Pulmonary artery endothelial cell (primary cell): Measurements from ENCODE around the gene ARHGAP21. TPM values are rescaled to one million over a fixed set of nuclear protein-coding genes. Genes with fewer than 3 reads are reported as not detected.
"Not testable (repeated sequence)": the region's sequence is repeated elsewhere in the genome, so short reads cannot be mapped to it uniquely, and the experiment has no call there.

Experiments used
- DNase-seq: peaks from one replicate; pipeline ENCODE4 v3.0.0-alpha.2; 2011; ENCODE audit warnings: low read depth, low spot score
- total RNA-seq: library from RNA; depleted of rRNA; stranded (reverse); fragments of >200 nt; gene quantifications from 2 replicates; pipeline ENCODE4 v1.2.3, GENCODE V29; 2014

Gene ARHGAP21
- total RNA-seq, 1 donor from 2014 or later: 62.2 TPM

DNA sequence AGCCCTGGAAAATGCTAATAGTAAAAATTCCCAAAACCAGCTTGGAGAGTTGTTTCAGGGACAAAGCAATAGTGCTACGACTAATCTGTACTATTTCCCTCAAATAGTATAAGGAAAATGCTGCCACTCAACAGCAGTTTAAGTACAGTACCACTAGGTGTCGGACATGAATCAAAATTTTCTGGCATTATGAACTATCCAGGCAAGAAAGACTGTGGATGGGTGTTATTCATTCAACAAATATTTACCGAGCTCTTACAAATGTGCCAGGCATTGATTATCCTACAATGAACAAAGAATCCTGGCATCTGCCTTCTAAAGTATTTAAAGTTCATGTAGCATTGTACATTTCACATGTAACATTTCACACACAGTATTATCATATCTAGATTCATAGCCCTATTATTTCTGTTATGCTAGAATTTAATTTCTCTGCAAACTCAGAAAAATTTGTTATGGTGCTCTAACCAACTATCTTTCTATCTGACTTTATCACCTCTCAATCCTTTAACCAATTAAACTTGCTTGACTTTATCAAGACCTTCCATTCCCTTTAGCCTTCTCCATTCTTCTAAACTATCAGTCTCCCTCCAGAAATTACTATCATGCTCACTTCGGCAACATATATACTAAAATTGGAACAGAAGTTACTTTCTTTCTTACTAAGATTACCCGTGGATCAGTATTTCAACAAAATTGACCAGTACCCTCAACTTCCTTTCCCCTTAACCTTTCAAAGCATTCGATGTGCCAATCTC is 80.6 kb downstream of the ARHGAP21 start:
- DNase-seq: peak; percentile 32

DNA sequence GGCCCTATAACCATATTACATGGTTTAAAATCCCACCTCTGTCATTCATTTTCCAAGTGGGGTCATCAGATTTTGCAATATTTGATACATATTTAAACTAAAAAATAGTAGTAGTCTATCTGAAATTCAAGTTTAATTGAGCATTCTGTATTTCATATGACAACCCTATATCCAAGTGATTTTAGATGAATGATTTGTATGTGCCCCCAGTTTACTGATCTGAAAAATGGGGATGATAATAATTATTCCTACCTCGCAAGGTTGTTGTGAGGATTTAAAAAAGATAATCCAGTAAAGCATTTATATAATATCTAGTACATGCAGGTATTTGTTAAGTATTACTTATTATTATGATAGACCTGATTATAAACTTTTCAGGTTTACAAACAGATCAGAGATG is 84.6 kb downstream of the ARHGAP21 start:
- no peak for DNase-seq

DNA sequence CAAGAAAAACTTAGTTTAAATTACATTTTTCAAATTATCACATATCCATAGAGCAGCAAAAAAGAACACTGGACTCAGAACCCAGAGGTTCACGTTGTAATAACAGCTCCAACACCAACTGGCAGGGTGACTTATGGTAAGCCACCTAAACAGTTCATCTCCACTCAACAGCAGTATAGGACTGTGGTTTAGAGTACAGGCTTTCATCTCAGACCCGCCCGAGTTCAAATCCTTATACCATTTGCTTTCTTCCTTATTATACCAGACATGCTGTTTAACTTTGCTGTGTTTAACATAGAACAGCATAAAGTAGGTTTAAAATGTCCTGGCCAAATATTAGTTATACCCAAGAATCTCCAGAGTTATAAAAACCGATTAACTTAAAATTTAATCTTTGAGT is 97.9 kb downstream of the ARHGAP21 start:
- DNase-seq: no peak

DNA sequence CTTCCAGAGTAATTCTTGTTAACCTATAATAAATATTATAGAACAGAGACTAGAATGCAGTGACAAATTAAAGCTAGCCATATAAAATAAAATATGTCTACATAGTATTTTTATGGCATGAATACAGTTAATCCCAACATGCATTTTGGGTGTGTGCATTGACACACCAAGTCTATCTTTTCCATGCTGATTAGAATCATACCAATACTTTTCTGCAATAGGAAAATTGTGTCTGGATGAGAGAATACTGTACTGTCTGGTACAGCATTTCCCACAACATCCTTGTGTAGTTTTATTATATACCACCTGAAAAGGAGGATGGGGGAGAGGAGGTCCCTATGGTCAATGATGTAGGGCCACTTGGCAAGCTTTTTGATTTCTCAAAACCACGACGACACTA is 100.3 kb downstream of the ARHGAP21 start:
- no peak for DNase-seq

DNA sequence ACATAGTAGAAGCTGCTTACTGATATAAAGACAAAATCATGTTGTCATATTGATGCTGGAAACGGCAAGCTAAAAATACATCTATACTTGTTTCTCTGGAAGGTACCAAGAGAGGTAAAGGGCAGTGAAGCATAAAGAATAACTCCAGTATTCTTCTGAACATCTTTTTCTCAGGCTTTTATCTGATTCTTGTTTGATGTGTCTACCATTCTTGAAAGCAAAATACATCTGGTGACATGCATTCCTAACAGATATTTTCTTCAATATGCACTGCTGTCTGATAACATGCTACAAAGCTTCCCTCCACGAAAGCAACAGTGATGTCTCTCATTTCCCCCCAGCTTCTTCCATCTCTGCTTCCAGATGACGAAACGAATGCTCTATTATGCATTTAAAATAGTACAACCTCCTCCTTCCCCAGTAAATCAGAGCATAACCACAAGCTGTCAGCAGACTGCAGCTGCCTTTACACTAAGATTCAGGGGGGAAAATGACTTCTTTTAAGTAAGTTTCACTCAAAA is 100.8 kb downstream of the ARHGAP21 start:
- DNase-seq: no peak

DNA sequence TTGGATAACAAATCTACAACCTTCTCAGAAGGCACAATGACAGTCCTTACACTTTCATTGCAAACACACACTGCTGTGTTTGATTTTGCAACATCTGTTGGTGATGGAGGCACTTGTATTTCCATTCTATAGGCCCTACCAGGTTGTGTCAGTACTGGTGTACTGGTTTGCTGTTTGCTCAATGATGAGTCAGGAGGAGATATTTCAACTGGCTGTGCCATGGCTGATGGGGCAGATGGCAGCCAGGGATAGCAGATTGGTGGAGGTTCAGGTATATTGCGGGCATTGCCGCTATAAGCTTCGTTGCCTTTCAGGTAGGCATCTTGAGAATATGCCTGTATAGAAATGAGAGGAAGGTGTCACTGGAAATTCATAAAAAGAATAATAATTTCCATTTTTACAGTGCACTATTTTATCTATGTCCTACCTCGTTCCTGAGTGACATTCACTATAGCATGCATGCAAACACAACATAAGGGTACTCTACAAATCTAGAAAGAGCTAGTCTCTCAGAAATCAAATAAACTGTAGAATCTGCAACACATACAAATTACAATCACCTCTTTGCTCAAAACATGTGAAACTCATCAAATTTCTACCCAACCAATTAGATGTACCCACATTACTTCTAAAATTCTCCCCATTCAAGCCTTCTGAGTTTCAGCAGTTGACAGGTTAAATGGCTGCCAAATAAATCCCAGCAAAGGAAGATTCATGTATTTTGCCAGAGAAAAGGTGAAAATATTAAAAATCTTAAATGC is 102.5 kb downstream of the ARHGAP21 start:
- DNase-seq: not testable (repeated sequence)

DNA sequence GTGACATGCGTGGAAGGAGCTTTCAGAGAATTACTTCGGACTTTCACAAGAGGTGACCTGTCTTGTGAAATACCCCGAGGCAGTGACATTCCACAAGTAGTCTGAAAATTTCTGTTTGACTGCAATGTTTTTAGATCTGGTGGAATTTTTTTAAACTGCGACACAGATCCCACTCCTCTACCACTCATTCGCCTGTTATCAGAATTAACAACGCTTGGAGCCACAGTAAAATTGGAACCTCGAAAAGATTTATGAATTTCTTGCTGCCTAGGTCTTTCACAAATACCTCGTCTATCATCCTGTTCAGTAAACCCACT is 103.7 kb downstream of the ARHGAP21 start:
- not testable (repeated sequence) for DNase-seq

DNA sequence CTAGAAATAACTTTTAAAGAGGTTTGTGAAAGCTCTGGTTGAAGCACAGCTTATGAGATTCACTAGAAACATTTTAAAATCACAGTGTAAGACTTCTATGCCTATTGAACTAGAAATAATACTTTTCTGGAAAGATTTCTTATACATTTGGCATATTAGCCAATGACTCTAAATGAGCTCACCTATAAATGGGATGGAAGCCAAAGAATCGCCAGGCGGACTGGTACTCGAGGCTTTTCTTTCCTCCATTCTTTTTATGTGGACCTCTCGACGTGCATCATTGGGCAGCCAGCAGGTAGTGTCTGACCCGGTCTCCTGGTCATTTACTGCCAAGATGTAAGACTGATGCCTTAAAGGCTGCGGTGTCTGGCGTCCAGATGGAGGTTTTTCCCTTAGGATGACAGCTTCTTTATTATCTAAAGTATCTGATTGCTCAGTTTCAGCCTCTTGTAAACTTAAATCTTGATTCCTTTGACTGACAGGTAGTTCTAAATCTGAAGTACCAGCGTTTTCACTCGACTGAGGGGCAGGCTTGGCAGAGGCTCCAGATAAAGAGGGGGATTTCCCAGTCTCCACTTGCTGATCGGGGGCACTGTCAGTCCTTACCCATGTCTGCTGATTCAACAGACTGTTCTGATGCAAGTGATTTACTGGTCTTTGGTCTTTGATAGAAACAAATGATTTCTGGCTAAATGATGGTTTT is 104.2 kb downstream of the ARHGAP21 start:
- not testable (repeated sequence) for DNase-seq

DNA sequence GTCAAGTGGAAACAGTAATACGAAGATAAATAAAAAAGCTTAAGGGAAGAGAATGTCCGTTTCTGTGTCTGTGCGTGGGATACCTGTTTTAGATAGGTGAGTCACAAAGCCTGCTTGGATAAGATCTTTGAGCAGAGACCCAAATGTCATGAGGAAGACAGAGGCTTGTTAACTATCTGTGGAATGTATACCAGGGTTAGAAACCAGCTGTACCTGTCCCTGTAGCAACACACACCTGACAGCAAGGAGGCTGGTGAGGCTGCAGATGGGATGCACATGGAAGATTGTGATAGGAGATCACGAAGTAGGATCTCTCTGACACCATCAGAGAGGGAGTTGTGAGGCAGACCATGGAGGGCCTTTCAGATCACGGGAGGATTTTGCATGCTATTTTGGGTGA is 105.3 kb downstream of the ARHGAP21 start:
- no peak for DNase-seq

DNA sequence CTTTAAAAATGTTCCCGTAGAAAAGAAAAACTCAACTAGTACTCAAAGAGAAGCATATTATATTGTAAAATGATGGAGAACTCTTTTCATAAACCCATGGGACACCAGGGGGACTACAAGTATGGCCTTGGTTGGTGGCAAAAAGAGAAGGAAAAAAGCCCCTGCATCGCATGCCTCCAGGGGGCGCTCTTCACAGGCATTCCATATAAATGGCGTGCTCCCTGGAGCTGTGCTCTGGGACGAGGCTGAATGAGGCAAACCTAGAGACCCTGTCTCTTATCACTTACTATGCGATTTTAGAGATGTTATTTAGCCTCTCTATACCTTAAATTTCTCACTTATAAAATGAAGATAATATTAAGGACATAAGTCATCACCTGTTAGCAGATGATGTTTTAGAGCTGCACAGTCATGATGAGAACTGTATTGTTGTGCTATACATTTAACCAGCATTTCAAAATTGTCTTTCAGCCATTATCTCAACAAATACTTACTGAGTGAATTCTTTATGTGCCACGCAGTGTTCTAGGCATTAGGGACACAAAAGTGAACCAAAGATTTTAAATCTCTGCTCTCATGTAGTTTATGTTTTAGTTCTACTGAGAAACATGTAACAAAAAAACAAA is 105.8 kb downstream of the ARHGAP21 start:
- DNase-seq: peak; percentile 10

DNA sequence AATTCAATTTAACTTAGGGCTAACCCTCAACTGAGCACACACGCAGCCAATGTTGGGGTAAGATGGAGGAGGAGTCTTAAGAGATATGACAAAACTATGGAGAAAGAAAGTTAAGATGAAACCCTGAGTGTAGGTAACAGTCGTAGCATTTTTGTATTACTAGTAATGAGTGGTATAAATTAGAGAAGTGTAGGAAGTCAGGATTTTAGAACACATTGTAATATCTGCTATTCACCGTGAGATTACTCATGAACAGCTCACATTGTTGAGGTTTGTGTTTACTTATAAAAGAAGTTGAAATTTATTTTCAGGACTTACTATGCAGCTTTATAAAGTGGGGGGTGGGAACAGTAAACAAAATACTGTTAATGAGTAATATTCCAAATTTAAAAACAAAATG is 107.2 kb downstream of the ARHGAP21 start:
- no peak for DNase-seq

DNA sequence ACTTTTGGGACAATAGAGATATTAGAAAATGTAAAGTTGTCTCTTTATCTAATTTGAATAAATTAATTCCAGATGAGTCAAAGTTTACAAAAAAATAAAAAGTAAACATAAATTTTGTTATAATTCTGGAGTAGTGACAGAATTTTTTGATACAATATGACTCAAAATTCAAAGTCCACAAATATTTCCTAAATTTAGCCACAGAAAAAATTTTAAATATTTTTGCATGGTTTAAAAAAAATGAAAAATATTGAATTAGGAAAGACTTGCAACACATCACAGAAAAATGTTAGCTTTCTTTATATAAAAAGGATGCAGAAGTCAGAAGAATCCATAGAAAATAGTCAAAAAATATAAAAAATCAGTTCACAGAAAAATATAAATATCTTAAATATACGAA is 117.7 kb downstream of the ARHGAP21 start:
- DNase-seq: no peak

DNA sequence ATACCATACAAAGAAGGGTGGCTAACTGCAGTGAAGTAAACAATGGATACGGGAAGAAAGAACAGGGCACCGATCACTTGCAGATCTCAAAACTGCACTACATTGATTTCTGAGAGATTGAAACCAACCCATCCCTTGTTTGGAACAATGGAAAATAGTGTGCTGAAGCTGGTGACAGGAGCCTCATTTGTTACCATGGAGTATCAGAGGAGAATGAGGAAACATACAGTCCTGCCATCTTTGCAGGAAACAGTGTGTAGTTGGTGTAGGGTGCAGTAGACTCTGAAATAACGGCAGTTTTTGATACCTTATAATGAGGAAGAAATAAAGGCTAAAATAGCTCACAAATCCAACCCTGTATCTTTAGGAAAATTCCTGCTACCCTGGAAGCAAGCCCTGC is 118.5 kb downstream of the ARHGAP21 start:
- no peak for DNase-seq

DNA sequence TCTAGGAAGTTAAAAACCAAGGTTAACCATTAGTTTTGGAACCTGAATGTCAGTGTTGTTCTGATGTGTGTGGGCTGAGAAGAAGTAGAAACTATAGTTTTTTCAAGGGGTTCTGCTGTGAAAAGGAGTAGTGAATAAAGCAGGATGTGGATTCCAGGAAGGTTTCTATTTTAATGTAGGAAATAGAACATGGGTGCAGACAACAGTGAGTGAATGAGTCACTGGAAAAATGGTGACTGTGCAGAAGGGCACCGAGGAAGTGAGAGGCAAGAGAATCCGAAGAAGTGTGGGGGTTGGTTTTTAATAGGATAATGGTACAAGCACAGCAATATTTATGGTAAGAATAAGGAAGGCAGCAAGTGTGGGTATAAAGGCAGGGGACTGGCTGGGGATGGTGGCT is 120.4 kb downstream of the ARHGAP21 start:
- DNase-seq: no peak

DNA sequence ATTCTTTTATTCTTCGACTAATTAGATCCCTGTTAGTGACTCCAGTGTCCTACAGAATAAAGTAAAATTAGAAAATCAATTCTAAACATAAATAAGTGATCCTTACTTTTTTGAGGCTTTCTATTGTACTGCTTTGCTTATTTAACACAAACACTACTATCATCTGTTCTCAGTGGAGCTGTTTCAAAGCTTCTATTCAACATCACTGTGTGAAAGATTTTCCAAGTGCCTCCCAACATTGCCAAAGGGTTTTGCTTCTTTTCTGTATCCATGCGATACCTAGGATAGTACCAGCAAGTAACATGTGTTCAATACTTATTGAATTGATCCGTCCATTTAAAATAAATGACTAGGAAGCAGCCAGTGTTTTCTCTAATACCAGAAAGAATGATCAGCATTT is 125.7 kb downstream of the ARHGAP21 start:
- no peak for DNase-seq

DNA sequence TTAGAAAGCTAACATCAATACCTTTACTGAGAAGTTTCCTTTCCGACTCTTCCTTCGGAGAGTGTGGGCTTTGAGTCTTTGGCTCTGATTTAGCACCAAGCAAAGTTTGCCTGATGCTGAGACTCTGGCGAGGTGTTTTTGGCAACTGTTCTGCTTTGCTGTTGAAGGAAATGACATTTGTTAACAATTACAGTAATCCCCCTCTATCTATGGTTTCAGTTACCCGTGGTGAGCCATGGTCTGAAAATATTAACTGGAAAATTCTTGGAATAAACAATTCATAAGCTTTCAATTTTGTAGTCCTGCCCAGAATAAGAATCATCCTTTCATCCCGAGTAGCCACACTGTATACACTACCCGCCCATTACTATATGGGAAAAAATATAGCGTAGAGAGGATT is 126.3 kb downstream of the ARHGAP21 start:
- DNase-seq: no peak

DNA sequence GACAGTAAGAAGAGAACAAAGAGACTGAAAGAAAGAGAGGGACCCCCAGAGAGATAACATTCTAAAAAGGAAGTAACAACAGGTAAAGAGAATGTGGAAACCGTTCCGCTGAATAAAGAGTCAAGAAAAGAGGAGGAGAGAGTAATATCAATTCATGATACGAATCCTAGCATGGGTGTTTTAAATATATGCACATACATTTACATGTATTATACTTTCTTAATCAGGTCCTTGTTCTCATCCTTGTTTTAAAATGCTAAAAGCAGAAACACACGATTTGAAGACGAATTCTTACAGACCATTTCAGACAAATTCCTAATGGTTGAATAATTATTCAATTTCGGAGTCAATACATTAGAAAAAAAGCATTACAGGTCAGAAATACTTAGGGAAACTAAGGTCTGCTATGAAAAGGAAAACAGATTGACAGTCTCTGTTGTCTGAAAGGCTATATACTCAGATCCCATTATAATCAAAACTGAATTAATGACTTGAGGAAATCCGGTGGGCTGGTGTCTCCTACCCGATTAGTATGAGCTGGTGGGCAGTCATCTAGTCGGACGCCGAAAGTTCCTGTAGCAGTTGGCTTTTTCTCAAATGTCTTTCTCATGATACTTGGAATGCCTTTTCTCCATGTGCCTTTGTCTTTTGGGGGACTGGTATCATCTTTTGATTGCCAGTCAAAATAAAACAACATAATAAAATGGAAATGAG is 127.3 kb downstream of the ARHGAP21 start:
- no peak for DNase-seq

DNA sequence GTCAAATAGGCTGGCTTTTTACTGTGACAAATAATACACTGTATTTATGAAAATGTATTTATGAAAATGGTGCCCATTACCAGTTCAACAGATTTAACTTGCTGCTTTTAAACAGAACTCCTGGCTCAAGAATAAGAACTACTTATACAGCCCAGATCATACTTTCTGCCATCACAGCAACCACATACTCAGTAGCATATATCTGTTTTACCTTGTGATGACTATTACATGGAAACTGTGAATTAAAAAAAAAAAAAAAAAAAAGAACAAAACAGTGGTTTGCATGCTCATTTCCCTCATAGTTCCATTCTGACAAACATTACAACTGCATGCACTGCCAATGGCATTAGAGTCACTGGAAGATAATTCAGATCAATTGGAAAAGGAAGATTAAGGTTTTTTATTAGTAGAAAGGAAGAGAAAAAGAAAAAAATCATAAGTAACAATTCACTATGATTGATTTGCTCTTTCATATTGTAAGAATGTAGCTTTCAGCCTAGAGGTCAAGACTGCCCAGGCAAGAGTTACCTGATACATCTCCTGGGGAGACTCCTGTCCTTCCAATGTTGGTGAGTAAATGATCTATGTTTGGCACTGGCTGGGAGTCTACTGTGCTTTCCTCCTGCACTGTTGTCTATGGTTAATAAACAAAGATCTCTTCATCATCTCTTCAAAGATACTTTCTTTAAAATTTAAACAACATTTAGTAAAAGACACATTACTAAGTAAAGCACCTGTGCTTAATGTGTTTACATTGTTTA is 132.8 kb downstream of the ARHGAP21 start:
- DNase-seq: no peak

DNA sequence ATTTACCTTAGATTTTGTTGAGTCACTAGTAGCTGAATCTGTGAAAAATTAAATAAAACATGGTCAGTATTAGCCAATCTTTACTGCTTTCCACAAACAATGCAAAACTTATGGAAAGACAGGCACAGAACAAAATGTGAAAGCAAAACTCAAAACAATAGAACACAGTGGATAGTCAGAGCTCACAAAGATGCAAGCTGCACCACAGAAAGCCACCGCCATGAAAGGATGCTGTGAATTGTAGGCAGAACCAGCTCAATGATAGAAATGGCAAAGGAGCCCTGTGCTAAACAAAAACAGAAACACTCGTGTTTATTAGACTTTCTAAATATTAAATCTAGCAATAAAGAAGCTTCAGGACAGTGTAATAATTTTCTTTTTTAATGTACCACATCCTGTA is 134.4 kb downstream of the ARHGAP21 start:
- no peak for DNase-seq

DNA sequence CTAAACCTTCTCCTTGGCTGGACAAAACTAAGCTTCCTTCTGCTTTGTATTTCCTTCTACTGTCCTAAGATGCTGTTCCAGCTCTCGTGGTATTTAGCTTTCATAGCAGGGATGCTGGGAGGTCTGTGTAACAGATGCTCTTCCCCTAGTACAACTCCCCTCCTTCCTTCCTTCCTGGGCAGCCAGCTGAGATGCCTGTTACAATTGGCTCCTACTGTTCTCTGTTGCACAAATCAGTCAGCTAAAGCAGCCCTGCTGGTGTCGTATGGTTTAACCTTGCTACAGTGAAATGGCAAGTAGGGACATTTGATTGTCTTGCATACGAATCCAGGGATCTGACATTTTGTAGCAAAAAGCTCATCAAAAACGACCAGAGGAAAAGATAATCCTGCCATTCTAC is 143.8 kb downstream of the ARHGAP21 start:
- DNase-seq: no peak
